ENCODE measurements around the gene MN1. TPM values are rescaled to one million over a fixed set of nuclear protein-coding genes. Genes with fewer than 3 reads are reported as not detected.

MN1 gene
- total and polyA plus RNA-seq, 2 of the 8 experiments (the other 6 are each of a cell fraction or from before 2014, with no cell fraction given), result 3.1 to 4.9 TPM

DNA sequence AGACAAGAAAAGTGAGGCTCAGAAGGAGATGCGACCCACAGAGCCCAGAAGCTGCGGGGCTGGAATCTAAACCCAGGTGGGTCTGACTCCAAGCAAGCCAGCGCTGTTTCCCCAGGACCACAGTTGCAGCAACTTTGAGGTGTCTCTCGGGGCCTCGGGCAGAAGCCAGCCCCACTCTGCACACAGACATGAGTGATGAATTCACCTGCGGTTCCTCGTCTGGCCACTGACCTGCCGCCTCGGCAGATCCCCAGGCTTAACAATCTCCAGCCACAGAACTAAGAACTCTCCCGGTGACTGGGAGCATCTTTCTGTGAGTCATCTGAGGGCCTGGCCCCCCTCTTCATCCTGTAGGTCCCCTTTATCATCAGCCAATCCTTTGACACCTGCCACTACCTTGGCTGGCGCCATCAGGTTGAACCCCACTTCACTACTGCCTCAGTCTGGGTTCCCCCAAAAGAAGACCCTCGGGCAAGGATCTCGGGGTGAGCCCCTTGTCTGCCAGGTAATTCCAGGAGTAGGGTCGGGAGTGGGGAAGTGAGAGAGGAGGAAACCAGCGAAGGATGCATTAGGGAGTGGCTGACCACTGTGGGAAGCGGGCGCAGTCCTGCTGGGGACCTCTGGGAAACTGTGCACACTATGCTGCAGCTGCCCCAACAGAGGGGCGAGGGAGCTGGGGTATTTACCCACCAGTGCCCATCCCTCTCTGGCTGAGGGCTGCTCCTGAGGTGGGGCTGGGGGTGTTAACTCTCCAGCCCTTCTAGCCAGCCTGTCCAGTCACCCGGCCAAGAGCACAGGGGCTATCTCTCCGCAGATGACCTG is 33.0 kb upstream of the MN1 start:
- H3K56ac ChIP-seq (replicated peaks; ENCODE audit: insufficient read length, low read depth, low read length), result no peak overlapping the region
- H3K4me1 ChIP-seq (replicated peaks in 1 of 4; ENCODE audit: control insufficient read depth in 3 of 4, insufficient read depth in 4 of 4, low read length in 3 of 4), result peaks cover 3 to 8% (median 6%) of the 10 kb centered on the region in 4 experiments
- no peak overlapping the region for H2BK120ac ChIP-seq (replicated peaks; ENCODE audit: low read depth, low read length)
- no peak overlapping the region for H2AK5ac ChIP-seq (ENCODE audit: low read depth, low read length)
- H3K4me2 ChIP-seq (ENCODE audit: insufficient read depth in 1 of 2, low read depth in 2 of 2, low read length in 2 of 2), result no peak overlapping the region
- 0 out of 7 replicates have a peak, but pooled peaks cover 0 to 2% (median 0%) of the 10 kb centered on the region in 4 experiments for H3K27me3 ChIP-seq (replicated peaks in 1 of 4; ENCODE audit: control insufficient read depth in 3 of 4, extremely low read depth in 1 of 4, insufficient read depth in 3 of 4, low read length in 3 of 4)
- ChIA-PET CTCF (ENCODE audit: partially characterized antibody) (interaction anchor here (0.6 kb wide), 1 partner anchor 7 kb away, joined by 3 read pairs; no protein-coding TSS in a partner anchor), POLR2A (ENCODE audit: partially characterized antibody) (no interaction called here)
- no peak overlapping the region for H3K18ac ChIP-seq (ENCODE audit: extremely low read depth, low read length)
- H3K79me1 ChIP-seq (ENCODE audit: low read depth, low read length), result no peaks in the 10 kb centered on the region
- DNase-seq (ENCODE audit: low read depth in 1 of 2, low spot score in 2 of 2) (no peak), FAIRE-seq (no peak)
- no peak overlapping the region for H3K9ac ChIP-seq (replicated peaks in 1 of 4; ENCODE audit: extremely low read depth in 1 of 4, low read depth in 3 of 4, low read length in 3 of 4)
- H3K4me3 ChIP-seq (ENCODE audit: extremely low read depth in 1 of 4, insufficient read depth in 2 of 4, low read depth in 3 of 4, low read length in 4 of 4), result no peak overlapping the region
- H3K27ac ChIP-seq (ENCODE audit: low read depth, low read length), result no peak overlapping the region
- H2BK15ac ChIP-seq (ENCODE audit: low read length), result no peak overlapping the region
- no peak overlapping the region for H3K14ac ChIP-seq (ENCODE audit: insufficient read length)
- H3K79me2 ChIP-seq (ENCODE audit: control insufficient read depth in 1 of 2, insufficient read depth in 2 of 2, low read length in 2 of 2), result no peaks in the 10 kb centered on the region
- peak overlapping the region; percentile 15; the same call in 1 of the 2 replicates for H2BK20ac ChIP-seq (ENCODE audit: low read length)
- H4K5ac ChIP-seq (ENCODE audit: insufficient read length, low read depth, low read length), result no peak overlapping the region
- H3K9me3 ChIP-seq (ENCODE audit: insufficient read depth in 2 of 2, low read depth in 1 of 2, low read length in 1 of 2), result peaks cover 0 to 3% of the 10 kb centered on the region in 2 experiments; a peak in 1 of 4 replicates
- H2AFZ ChIP-seq (ENCODE audit: low read length), result no peak overlapping the region
- no peaks in the 10 kb centered on the region for H3K23me2 ChIP-seq (ENCODE audit: low read depth, low read length)
- no peak overlapping the region for H4K8ac ChIP-seq (ENCODE audit: extremely low read depth, insufficient read depth, low read length)
- H3K23ac ChIP-seq (ENCODE audit: insufficient read length), result no peak overlapping the region
- peak overlapping the region; percentile 70; the same call in 1 of the 2 replicates for H2BK12ac ChIP-seq (ENCODE audit: low read depth, low read length)
- no peak overlapping the region for H3K4ac ChIP-seq (replicated peaks; ENCODE audit: insufficient read length, low read depth, low read length)
- 86% methylated on average over 19 of the region's 20 CpGs; no CpG with 5 or more reads in 1 of the 2 experiments for WGBS, 2 experiments (ENCODE audit: extremely low coverage in 1 of 2, insufficient coverage in 1 of 2, insufficient read length in 1 of 2, insufficient replicate concordance in 2 of 2, low coverage in 1 of 2, low lambda C conversion rate in 2 of 2, missing lambda C conversion rate in 1 of 2)
- H2BK5ac ChIP-seq (ENCODE audit: low read depth, low read length), result no peak overlapping the region
- no peaks in the 10 kb centered on the region for H4K20me1 ChIP-seq (replicated peaks in 1 of 2; ENCODE audit: control insufficient read depth in 1 of 2, insufficient read depth in 2 of 2, low read length in 2 of 2)
- no peak overlapping the region for H4K91ac ChIP-seq (replicated peaks; ENCODE audit: insufficient read length, low read length)
- H3K36me3 ChIP-seq (ENCODE audit: control insufficient read depth in 2 of 4, insufficient read depth in 4 of 4, low read length in 3 of 4), result no peaks in the 10 kb centered on the region
- TF ChIP-seq NANOG (IDR thresholded peaks at IDR 0.05; ENCODE audit: insufficient read depth, low read depth, low read length, poor library complexity, severe bottlenecking) (no peak), EP300 (IDR thresholded peaks at IDR 0.05; ENCODE audit: borderline replicate concordance in 1 of 2, low read depth in 2 of 2, low read length in 2 of 2) (no peak), BACH1 (IDR thresholded peaks at IDR 0.05; ENCODE audit: low read length) (no peak), KDM1A (IDR thresholded peaks at IDR 0.05; ENCODE audit: borderline replicate concordance, low read length) (no peak), HDAC2 (IDR thresholded peaks at IDR 0.05; ENCODE audit: borderline replicate concordance in 1 of 2, low read depth in 2 of 2, low read length in 2 of 2) (no peak), SUZ12 (IDR thresholded peaks at IDR 0.05; ENCODE audit: low read length) (no peak), YY1 (IDR thresholded peaks at IDR 0.05; ENCODE audit: low read depth, low read length) (no peak), CBX8 (IDR thresholded peaks at IDR 0.05; ENCODE audit: borderline replicate concordance, low read depth, low read length) (no peak)
